Measurements from ENCODE around the gene LARP4B. TPM values are rescaled to one million over a fixed set of nuclear protein-coding genes. Genes with fewer than 3 reads are reported as not detected.
A peak's percentile ranks its signal among the peaks of the same experiment; 100 is the strongest.

LARP4B gene
- total RNA-seq, 4 donors from 2014 or later = 50.2 to 77.5 (median 57.0) TPM

- intact Hi-C loops (cut with DNase I; ENCODE audit: low total_unique reads) = no loop called here
- TF ChIP-seq POLR2A (IDR thresholded peaks at IDR 0.05) (no peak), CTCF (IDR thresholded peaks at IDR 0.05) (no peak)
- DNase-seq (ENCODE audit: low spot score in 2 of 2) = peak in 1 of 2 donors; percentile 81
- no peak overlapping the region for H3K4me3 ChIP-seq (ENCODE audit: low read depth, poor library complexity, severe bottlenecking)
- 87 to 93% methylated on average over 29 of the region's 29 CpGs for WGBS, 2 donors
Measured at GRCh38 chr10:805620-806305, 125.7 kb downstream of the LARP4B start.

GRCh38 chr10:804787-805619 is 126.5 kb downstream of the LARP4B start:
- 85 to 88% methylated on average over 44 to 53 of the region's 53 CpGs for WGBS, 2 donors
- intact Hi-C loops (cut with DNase I; ENCODE audit: low total_unique reads) = no loop called here
- no peak for TF ChIP-seq POLR2A (IDR thresholded peaks at IDR 0.05)
- no peak for TF ChIP-seq CTCF (IDR thresholded peaks at IDR 0.05)
- peak in 1 of 2 donors; percentile 80 for DNase-seq (ENCODE audit: low spot score in 2 of 2)
- H3K4me3 ChIP-seq (ENCODE audit: low read depth, poor library complexity, severe bottlenecking) = no peak overlapping the region

DNA sequence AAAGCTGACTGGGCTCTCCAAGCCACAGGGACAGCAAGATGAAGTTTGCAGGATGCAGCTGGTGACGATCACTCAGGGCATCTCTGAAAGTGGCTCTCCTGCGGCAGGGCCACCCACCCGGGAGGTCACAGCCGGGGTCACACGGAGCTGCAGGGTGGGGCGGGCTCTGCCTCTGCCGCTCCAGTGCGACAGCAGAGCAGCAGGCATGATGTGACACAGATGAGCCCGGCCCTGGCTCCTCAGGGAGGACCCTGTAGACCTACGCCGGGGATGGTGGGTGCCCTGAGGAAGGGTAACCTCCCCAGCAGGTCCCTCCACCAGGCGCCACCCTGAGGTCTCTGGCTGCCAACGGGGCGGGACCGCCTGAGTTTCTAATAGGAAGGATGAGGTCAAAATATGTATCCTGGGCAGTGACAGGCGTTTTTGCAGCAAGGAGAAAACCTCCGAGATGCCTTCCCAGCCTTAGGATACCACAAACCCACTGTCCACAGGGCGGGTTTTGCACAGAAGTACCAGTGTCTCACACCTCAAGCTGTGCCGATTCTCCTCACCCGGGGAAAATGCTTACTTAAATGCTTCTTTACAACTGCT is 127.2 kb downstream of the LARP4B start:
- TF ChIP-seq CTCF (IDR thresholded peaks at IDR 0.05) = no peak
- TF ChIP-seq POLR2A (IDR thresholded peaks at IDR 0.05) = no peak
- DNase-seq (ENCODE audit: low spot score in 2 of 2) = peak in 1 of 2 donors; percentile 83
- intact Hi-C loops (cut with DNase I; ENCODE audit: low total_unique reads) = no loop called here
- WGBS, 2 donors = 45 to 49% methylated on average over 20 of the region's 20 CpGs
- H3K4me3 ChIP-seq (ENCODE audit: low read depth, poor library complexity, severe bottlenecking) = no peak overlapping the region

GRCh38 chr10:803041-803741 is 128.3 kb downstream of the LARP4B start:
- DNase-seq (ENCODE audit: low spot score in 2 of 2) = peak in 1 of 2 donors; percentile 80
- TF ChIP-seq POLR2A (IDR thresholded peaks at IDR 0.05) (no peak), CTCF (IDR thresholded peaks at IDR 0.05) (no peak)
- no peak overlapping the region for H3K4me3 ChIP-seq (ENCODE audit: low read depth, poor library complexity, severe bottlenecking)
- 77 to 86% methylated on average over 20 to 25 of the region's 25 CpGs for WGBS, 2 donors
- intact Hi-C loops (cut with DNase I; ENCODE audit: low total_unique reads) = no loop called here

DNA sequence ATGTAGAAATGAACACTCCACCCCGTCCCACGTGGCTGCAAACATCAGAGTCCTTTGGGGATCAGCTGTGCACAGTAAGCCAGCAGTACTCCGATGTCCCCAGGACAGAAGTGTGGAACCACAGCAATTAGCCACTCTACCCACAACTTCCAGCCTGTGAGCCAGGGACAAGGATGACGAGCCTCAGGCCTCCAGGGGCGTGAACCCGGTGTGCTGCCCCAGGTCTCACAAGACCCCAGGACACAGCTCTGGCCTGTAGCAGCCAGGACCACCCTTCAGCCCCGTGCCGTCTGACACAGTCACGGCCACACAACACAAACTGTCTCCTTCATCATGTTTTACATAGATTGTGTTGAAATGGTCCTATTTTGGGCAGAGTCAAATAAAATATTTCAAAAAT is 129.0 kb downstream of the LARP4B start:
- DNase-seq (ENCODE audit: low spot score in 2 of 2) = peak in 1 of 2 donors; percentile 67
- H3K4me3 ChIP-seq (ENCODE audit: low read depth, poor library complexity, severe bottlenecking) = no peak overlapping the region
- no peak for TF ChIP-seq POLR2A (IDR thresholded peaks at IDR 0.05)
- no peak for TF ChIP-seq CTCF (IDR thresholded peaks at IDR 0.05)
- intact Hi-C loops (cut with DNase I; ENCODE audit: low total_unique reads) = no loop called here
- WGBS, 2 donors = 80 to 86% methylated on average over 6 to 9 of the region's 9 CpGs
